ENCODE measurements around the gene MUS81. TPM values are rescaled to one million over a fixed set of nuclear protein-coding genes. Genes with fewer than 3 reads are reported as not detected.

Gene MUS81
- total and polyA plus RNA-seq, 10 of the 15 experiments (the other 5 are each of a cell fraction or from before 2014, with no cell fraction given), result 11.8 to 76.1 (median 48.4) TPM

GRCh38 chr11:65833297-65834030, 26.8 kb upstream of the MUS81 start, which contains the start of gene SNX32 (continued):
- TF ChIP-seq E4F1 (IDR thresholded peaks at IDR 0.05; ENCODE audit: borderline replicate concordance, partially characterized antibody) (peak; percentile 92), JUNB (IDR thresholded peaks at IDR 0.05) (no peak), BRCA1 (IDR thresholded peaks at IDR 0.05; ENCODE audit: low read depth, low read length) (no peak), SRF (IDR thresholded peaks at IDR 0.05; ENCODE audit: low read depth in 2 of 2, low read length in 2 of 2) (no peak), SMAD1 (IDR thresholded peaks at IDR 0.05; ENCODE audit: low read depth, partially characterized antibody) (no peak), POLR2AphosphoS5 (IDR thresholded peaks at IDR 0.05; ENCODE audit: low read length) (no peak), MYB (IDR thresholded peaks at IDR 0.05; ENCODE audit: borderline replicate concordance, low read depth, low read length) (no peak), EZH2 (IDR thresholded peaks at IDR 0.05; ENCODE audit: borderline replicate concordance, control insufficient read depth, low read depth, low read length) (no peak), PAX8 (IDR thresholded peaks at IDR 0.05) (no peak), SUPT20H (IDR thresholded peaks at IDR 0.05; ENCODE audit: borderline replicate concordance, control insufficient read depth, low read depth, low read length) (no peak), ZBTB4 (CRISPR knock-in tag; IDR thresholded peaks at IDR 0.05) (no peak), ZNF622 (IDR thresholded peaks at IDR 0.05) (no peak)
- TF ChIP-seq, protein P1, sequence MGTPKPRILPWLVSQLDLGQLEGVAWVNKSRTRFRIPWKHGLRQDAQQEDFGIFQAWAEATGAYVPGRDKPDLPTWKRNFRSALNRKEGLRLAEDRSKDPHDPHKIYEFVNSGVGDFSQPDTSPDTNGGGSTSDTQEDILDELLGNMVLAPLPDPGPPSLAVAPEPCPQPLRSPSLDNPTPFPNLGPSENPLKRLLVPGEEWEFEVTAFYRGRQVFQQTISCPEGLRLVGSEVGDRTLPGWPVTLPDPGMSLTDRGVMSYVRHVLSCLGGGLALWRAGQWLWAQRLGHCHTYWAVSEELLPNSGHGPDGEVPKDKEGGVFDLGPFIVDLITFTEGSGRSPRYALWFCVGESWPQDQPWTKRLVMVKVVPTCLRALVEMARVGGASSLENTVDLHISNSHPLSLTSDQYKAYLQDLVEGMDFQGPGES (IDR thresholded peaks at IDR 0.05), result peak; percentile 93
- TF ChIP-seq, protein P2, sequence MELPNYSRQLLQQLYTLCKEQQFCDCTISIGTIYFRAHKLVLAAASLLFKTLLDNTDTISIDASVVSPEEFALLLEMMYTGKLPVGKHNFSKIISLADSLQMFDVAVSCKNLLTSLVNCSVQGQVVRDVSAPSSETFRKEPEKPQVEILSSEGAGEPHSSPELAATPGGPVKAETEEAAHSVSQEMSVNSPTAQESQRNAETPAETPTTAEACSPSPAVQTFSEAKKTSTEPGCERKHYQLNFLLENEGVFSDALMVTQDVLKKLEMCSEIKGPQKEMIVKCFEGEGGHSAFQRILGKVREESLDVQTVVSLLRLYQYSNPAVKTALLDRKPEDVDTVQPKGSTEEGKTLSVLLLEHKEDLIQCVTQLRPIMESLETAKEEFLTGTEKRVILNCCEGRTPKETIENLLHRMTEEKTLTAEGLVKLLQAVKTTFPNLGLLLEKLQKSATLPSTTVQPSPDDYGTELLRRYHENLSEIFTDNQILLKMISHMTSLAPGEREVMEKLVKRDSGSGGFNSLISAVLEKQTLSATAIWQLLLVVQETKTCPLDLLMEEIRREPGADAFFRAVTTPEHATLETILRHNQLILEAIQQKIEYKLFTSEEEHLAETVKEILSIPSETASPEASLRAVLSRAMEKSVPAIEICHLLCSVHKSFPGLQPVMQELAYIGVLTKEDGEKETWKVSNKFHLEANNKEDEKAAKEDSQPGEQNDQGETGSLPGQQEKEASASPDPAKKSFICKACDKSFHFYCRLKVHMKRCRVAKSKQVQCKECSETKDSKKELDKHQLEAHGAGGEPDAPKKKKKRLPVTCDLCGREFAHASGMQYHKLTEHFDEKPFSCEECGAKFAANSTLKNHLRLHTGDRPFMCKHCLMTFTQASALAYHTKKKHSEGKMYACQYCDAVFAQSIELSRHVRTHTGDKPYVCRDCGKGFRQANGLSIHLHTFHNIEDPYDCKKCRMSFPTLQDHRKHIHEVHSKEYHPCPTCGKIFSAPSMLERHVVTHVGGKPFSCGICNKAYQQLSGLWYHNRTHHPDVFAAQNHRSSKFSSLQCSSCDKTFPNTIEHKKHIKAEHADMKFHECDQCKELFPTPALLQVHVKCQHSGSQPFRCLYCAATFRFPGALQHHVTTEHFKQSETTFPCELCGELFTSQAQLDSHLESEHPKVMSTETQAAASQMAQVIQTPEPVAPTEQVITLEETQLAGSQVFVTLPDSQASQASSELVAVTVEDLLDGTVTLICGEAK (IDR thresholded peaks at IDR 0.05; ENCODE audit: borderline replicate concordance), result peak; percentile 50; the same call in 1 of the 2 replicates
- TF ChIP-seq, protein P3, sequence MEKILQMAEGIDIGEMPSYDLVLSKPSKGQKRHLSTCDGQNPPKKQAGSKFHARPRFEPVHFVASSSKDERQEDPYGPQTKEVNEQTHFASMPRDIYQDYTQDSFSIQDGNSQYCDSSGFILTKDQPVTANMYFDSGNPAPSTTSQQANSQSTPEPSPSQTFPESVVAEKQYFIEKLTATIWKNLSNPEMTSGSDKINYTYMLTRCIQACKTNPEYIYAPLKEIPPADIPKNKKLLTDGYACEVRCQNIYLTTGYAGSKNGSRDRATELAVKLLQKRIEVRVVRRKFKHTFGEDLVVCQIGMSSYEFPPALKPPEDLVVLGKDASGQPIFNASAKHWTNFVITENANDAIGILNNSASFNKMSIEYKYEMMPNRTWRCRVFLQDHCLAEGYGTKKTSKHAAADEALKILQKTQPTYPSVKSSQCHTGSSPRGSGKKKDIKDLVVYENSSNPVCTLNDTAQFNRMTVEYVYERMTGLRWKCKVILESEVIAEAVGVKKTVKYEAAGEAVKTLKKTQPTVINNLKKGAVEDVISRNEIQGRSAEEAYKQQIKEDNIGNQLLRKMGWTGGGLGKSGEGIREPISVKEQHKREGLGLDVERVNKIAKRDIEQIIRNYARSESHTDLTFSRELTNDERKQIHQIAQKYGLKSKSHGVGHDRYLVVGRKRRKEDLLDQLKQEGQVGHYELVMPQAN (conservative IDR thresholded peaks at IDR 0.05), result 0 out of 2 replicates have a peak, but pooled peaks have one; percentile 39
